BJ (cell line): ENCODE results near the gene VAMP5. TPM values are rescaled to one million over a fixed set of nuclear protein-coding genes. Genes with fewer than 3 reads are reported as not detected.
"Not testable (repeated sequence)": the region's sequence is repeated elsewhere in the genome, so short reads cannot be mapped to it uniquely, and the experiment has no call there.

Source experiments
- CTCF ChIA-PET: fragments of 350-600 bp; formaldehyde crosslinking; extraction: SDS; loops from one replicate; lab custom pipeline; 2021; ENCODE audit warnings: antibody characterized with exemption, inconsistent platforms; lab: Yijun Ruan, JAX
- POLR2A ChIA-PET: fragments of 300-600 bp; sonication (Branson Sonifier 250); formaldehyde crosslinking; extraction: SDS; loops from one replicate; lab custom pipeline; 2021; ENCODE audit warnings: antibody characterized with exemption; lab: Charles Lee
- DNase-seq: peaks from one replicate; pipeline ENCODE4 v3.0.0-alpha.2; 2011; ENCODE audit warnings: low read depth
- H3K27me3 ChIP-seq: 2 replicates; pipeline ENCODE4 v1.6.0; 2011; ENCODE audit warnings: low read length; ENCODE audit not compliant: control insufficient read depth, insufficient read depth
- H3K36me3 ChIP-seq: 2 replicates; pipeline ENCODE4 v1.5.1; 2011; ENCODE audit warnings: low read length; ENCODE audit not compliant: control insufficient read depth, insufficient read depth
- H3K4me3 ChIP-seq: 2 replicates; pipeline ENCODE4 v1.5.1; 2011; ENCODE audit warnings: low read depth, mild to moderate bottlenecking, control low read depth, low read length
- CTCF ChIP-seq: IDR thresholded peaks from 2 replicates; pipeline ENCODE4 v1.5.1; 2011; ENCODE audit warnings: low read depth, mild to moderate bottlenecking, control low read depth, inconsistent platforms, low read length, moderate library complexity; ENCODE audit not compliant: insufficient read depth
- polyA plus RNA-seq: library from polyadenylated mRNA; depleted of rRNA; stranded (reverse); fragments of >200 nt; gene quantifications from 2 replicates; pipeline ENCODE4 v1.2.3, GENCODE V29; 2011

VAMP5 gene
- polyA plus RNA-seq, 1 experiment, result 161 TPM

- no peak overlapping the region for H3K4me3 ChIP-seq
- TF ChIP-seq CTCF, result no peak
- ChIA-PET POLR2A (no interaction called here), CTCF (interaction anchor here (1.1 kb wide), 1 partner anchor 17 kb away, joined by 3 read pairs; no protein-coding TSS in a partner anchor)
- no peaks in the 10 kb centered on the region for H3K27me3 ChIP-seq
- no peak for DNase-seq
- peaks cover 1% of the 10 kb centered on the region; the same call in 1 of the 2 replicates for H3K36me3 ChIP-seq
Measured at GRCh38 chr2:85588645-85589044, 4.4 kb downstream of the VAMP5 start.

GRCh38 chr2:85589181-85589580 lies 5.0 kb downstream of the VAMP5 start:
- ChIA-PET CTCF (interaction anchor here (1.1 kb wide), 1 partner anchor 16 kb away, joined by 3 read pairs; no protein-coding TSS in a partner anchor), POLR2A (no interaction called here)
- Histone ChIP-seq H3K27me3 (no peaks in the 10 kb centered on the region), H3K4me3 (no peak overlapping the region), H3K36me3 (peaks cover 1% of the 10 kb centered on the region; the same call in 1 of the 2 replicates)
- TF ChIP-seq CTCF, result no peak
- no peak for DNase-seq

- POLR2A ChIA-PET, result no interaction called here
- Histone ChIP-seq H3K4me3 (no peak overlapping the region), H3K27me3 (no peaks in the 10 kb centered on the region), H3K36me3 (peaks cover 1% of the 10 kb centered on the region; the same call in 1 of the 2 replicates)
- peak; percentile 82 for DNase-seq
- no peak for TF ChIP-seq CTCF
- CTCF ChIA-PET, result interaction anchor here (1.0 to 1.3 kb wide), 3 partner anchors 11 to 47 kb away, joined by 3 to 6 read pairs (median 5); no protein-coding TSS in a partner anchor
Measured at GRCh38 chr2:85589982-85590791, 6.0 kb downstream of the VAMP5 start.

GRCh38 chr2:85590950-85591349 lies 6.7 kb downstream of the VAMP5 start:
- no peak for DNase-seq
- H3K27me3 ChIP-seq, result no peaks in the 10 kb centered on the region
- H3K4me3 ChIP-seq, result no peak overlapping the region
- CTCF ChIA-PET, result interaction anchor here (0.7 to 1.6 kb wide), 7 partner anchors 10 to 170 kb away, joined by 3 to 6 read pairs (median 3); no protein-coding TSS in a partner anchor
- no peak for TF ChIP-seq CTCF
- peaks cover 1% of the 10 kb centered on the region; the same call in 1 of the 2 replicates for H3K36me3 ChIP-seq
- POLR2A ChIA-PET, result no interaction called here

- ChIA-PET POLR2A (no interaction called here), CTCF (interaction anchor here (0.5 to 1.6 kb wide), 5 partner anchors 13 to 599 kb away, joined by 3 to 5 read pairs (median 3); no protein-coding TSS in a partner anchor)
- Histone ChIP-seq H3K27me3 (no peaks in the 10 kb centered on the region), H3K4me3 (no peak overlapping the region), H3K36me3 (peaks cover 1% of the 10 kb centered on the region; the same call in 1 of the 2 replicates)
- TF ChIP-seq CTCF, result no peak
- no peak for DNase-seq
Measured at GRCh38 chr2:85591563-85591962, 7.3 kb downstream of the VAMP5 start.

GRCh38 chr2:85592299-85592698 lies 8.1 kb downstream of the VAMP5 start:
- DNase-seq, POLR2A ChIA-PET, H3K36me3 ChIP-seq, H3K4me3 ChIP-seq, H3K27me3 ChIP-seq: not testable (repeated sequence)
- CTCF ChIA-PET, result interaction anchor here (0.5 to 1.6 kb wide), 2 partner anchors 136 to 600 kb away, joined by 3 read pairs; no protein-coding TSS in a partner anchor
